ENCODE measurements around the gene RGS13.
A peak's percentile ranks its signal among the peaks of the same experiment; 100 is the strongest.
"Not testable (repeated sequence)": the region's sequence is repeated elsewhere in the genome, so short reads cannot be mapped to it uniquely, and the experiment has no call there.

RGS13 gene

DNA sequence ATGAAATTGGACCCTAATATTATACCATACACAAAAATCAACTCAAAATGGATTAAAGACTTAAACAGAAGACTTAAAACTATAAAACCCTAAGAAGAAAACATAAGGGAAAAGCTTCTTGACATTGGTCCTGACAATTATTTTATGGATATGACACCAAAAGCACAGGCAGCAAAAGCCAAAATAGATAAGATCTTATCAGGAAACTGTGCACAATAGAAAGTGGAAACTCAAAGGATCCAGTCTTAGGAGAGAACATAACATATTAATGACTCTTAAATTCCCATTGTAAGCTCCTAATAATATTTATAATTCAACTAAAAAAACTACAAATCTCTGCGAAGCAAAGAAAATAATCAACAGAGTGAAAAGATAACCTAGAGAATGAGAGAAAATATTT, 39.8 kb downstream of the RGS13 start:
- DNase-seq (ENCODE audit: low read depth, low spot score) = no peak

DNA sequence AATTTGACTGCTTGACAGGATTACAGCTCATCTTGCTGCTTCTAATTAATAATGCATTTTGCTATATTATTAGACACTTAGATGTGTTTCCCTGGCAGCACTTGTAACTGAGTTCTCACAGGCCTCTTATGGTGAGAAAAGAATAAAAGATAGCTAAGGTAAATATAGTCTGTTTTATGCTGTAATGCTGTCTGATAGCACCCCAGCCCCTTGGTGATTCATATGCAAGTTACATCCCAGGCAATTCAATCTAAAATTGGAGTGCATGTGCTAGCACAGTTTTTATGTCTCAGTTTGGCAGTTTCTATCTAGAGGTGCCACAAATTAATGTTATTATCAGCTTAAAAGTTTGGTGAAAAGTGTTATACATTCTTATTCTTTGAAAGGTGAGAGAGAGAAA, 42.2 kb downstream of the RGS13 start:
- no peak for DNase-seq (ENCODE audit: low read depth, low spot score)

DNA sequence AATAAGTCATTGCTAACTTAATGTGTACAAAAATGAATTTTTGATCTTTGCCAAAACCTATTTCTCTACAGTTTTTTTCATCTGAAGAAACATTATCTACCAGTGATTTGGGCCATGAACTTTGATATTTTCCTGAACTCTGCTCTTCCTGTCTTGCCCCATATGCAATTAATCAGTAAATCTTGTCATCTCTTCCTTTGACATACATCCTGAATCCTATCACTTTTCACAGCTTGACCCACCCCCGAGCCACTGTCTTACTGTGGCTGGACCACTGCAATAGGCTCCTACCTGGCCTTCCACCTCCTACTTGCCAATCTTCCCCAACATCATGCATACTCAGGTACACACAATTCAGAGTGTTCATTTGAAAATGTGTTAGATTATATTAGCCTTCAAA, 46.4 kb downstream of the RGS13 start:
- no peak for DNase-seq (ENCODE audit: low read depth, low spot score)

DNA sequence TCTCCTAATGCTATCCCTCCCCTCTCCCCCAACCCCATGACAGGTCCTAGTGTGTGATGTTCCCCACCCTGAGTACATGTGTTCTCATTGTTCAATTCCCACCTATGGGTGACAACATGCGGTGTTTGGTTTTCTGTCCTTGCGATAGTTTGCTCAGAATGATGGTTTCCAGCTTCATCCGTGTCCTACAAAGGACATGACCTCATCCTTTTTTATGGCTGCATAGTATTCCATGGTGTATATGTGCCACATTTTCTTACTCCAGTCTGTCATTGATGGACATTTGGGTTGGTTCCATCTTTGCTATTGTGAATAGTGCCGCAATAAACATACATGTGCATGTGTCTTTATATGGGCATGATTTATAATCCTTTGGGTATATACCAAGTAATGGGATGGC, 47.1 kb downstream of the RGS13 start:
- DNase-seq (ENCODE audit: low read depth, low spot score) = not testable (repeated sequence)

DNA sequence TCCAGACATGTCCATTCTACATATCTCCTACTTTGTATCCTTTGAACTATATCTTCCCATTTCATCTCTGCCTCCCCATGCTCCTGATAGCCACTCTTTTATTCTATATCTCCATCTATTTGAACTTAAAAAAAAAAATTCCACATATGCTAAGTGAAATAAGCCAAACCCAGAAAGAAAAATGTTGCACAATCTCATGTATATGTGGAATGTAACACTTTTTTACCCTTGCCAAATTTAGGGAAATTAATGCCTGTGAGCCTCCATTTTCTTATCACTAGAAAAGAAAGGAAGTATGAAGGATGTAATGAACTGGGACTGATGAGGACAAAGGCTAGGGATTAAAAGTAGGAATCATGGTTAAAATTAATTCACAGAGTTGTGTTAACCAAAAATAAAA, 53.5 kb downstream of the RGS13 start:
- DNase-seq (ENCODE audit: low read depth, low spot score) = no peak

DNA sequence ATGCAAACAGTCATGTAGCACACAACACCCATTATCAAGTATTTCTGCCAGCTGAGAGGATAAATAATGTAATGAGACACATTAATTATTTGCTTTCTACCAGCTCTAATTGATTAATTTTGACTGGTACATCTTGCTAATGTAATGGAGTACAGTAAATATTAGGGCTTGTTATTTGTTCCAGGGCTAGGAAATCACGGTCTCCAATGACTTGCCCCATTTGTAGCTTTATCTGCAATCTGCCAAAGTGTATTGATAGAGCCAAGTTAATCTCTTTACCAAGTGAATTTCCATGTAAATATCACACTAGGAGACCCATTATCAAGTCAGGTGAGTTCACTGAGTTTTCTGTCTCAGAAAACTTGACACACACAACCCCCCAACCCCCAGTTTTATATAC, 55.1 kb downstream of the RGS13 start:
- no peak for DNase-seq (ENCODE audit: low read depth, low spot score)

DNA sequence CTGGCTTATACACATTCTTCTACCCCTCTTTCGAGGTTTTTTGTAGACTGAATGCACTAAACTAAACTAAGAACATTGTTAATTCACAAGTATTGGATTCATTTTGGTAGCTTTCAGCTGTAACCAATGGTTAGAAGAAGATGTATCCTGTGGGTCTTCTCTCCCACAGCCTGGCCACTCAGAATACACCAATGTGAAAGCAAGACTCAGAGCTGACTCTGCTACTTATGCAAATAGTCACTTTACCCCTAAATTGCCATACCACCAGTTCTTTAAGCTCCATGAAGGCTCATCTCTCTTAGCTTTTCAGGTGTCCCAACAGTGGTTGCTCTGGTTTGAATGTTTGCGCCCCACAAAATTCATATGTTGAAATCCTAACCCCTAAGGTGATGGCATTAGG, 60.1 kb downstream of the RGS13 start:
- no peak for DNase-seq (ENCODE audit: low read depth, low spot score)

DNA sequence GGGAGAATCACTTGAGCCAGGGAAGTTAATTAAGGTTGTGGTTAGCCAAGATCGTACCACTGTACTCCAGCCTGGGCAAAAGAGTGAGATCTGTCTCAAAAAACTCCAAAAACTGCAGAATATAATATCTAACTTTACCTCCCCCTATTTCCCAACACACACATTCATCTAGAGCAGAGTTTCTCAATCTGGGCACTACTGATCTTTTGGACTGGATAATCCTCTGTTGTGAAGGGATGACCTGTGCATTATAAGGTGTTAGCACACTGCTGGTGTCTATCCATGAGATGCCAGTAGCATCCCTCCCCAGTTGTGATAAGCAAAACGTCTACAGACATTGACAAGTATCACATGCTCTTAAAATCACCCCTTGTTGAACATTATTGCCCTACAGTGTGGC, 61.8 kb downstream of the RGS13 start:
- no peak for DNase-seq (ENCODE audit: low read depth, low spot score)

DNA sequence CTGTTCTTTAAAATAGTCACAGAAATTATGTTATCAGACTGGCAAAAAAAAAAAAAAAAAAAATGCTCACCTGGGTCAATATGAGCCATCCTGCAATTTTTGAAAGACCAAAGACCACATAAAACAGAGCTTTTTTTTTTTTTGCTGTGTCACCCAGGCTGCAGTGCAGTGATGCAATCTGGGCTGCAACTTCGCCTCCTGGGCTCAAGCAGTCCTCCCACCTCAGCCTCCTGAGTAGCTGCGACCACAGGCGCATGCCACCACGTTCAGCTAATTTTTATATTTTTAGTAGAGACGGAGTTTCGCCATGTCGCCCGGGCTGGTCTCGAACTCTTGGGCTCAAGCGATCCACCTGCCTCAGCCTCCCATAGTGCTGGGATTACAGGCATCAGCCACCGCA, 62.8 kb downstream of the RGS13 start:
- DNase-seq (ENCODE audit: low read depth, low spot score) = no peak

DNA sequence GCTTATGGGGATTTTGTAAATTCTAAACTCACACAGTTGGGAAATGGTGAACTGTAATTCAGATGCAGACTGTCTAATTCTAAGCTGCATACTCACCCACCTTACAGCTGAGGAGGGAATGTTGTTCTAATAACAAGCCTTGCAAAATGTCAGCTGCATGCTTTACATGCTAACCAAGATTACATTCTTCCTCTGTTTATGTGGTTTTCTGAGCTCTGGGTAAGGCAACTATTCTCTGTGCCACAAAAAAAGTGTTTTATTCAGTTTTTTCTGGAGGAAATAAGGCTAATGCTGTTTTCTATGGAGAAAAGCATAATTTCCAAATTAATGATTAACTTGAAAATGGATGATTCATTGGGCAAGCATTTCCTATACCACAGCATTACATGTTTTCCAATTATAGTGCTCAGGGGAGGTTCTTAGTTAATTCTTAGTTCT, 64.9 kb downstream of the RGS13 start:
- peak; percentile 90 for DNase-seq (ENCODE audit: low read depth, low spot score)

DNA sequence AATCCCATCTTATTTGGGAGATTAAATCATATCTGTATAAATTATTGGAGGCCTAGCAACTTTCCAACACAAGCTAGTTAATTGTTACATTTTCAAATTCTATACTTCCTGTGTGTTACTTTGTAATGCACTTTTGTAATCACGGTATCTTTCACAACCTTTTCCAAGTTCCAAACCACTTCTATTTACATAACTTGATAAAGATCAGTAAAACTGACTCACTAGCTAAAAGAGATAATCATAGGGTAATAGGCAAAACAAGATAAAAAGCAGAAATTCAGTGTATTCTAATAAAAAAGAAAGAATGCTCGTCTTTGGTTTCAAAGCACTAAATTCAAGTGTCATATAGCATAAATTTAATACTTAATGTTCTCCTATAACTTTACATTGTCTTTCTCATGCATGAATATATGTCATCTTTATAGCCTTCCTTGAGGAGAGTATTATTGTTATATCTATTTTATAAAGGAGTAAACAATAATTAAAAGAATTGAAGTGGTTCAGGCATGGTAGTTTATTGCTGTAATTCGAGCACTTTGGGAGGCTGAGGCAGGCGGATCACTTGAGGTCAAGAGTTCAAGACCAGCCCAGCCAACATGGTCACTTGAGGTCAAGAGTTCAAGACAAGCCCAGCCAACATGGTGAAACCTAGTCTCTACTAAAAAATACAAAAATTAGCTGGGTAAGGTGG, 66.4 kb downstream of the RGS13 start:
- DNase-seq (ENCODE audit: low read depth, low spot score) = peak; percentile 55

DNA sequence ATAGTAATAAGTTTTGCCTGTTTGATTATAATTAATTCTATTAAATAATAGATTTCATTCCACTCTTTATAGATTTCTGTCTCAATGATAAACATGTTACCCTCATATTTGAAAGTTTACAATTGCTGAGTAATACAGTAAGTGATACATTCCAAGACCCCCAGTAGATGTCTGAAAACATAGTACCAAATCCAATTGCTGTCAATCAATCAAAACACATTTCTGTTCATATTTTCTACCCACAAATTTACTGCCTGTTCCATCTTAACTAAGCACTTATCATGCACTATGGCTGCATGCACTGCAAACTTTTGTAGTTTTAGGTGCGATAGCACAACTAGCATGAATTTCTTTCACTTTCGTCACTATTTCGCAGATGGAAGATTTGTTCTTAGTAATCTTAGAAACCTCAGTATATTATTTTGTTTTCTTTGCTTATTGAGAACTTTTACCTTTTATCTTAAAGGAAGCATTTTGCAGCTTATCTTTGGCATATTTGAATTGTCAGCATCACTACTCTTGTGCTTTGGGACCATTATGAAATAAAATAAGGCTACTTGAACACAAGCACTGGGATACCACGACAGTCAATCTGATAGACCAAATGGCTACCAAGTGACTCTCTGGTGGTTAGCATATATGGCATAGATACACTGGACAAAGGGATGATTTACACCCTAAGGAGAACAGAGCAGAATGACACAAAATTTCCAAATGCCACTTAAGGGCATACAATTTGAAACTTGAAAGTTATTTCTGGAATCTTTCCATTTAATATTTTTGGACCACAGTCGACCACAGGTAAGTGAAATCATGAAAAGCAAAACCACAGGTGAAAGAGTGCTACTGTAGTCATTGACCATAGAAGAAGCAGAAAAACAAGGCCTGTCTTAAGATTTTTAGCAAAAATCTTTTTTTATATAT, 67.6 kb downstream of the RGS13 start:
- no peak for DNase-seq (ENCODE audit: low read depth, low spot score)

DNA sequence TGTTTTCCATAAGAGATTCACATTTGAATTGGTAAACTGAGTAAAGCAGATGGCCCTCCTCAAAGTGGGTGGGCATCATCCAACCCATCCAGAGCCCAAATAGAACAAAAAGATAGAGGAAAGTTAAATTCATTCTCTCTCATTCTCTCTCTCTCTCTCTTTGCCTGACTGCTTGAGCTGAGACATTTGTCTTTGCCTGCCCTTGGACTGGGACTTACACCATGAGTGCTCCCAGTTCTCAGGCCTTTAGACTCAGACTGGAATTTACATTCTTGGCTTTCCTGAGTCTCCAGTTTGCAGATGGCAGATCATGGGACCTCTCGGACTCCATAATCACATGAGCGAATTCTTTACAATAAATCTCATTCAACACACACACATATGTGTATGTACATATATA, 69.6 kb downstream of the RGS13 start:
- DNase-seq (ENCODE audit: low read depth, low spot score) = no peak

DNA sequence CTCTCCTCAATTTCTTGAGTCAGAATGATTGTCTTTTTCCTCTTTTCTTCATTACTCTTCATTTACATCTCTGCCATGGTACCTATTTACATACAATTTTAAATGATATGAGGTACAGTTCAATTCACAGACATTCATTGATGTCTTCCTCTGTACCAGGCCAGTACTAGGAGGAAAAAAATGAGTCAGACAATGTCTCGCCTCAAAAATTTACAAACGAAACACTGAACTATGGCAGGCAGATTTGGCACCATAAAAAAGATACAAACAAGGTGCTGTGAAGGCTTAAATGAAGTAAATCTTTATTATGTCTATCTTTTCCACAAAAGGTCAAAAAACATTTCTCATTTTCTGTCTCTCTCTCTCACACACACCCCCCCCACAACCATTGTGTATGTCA, 71.0 kb downstream of the RGS13 start:
- peak; percentile 57 for DNase-seq (ENCODE audit: low read depth, low spot score)

DNA sequence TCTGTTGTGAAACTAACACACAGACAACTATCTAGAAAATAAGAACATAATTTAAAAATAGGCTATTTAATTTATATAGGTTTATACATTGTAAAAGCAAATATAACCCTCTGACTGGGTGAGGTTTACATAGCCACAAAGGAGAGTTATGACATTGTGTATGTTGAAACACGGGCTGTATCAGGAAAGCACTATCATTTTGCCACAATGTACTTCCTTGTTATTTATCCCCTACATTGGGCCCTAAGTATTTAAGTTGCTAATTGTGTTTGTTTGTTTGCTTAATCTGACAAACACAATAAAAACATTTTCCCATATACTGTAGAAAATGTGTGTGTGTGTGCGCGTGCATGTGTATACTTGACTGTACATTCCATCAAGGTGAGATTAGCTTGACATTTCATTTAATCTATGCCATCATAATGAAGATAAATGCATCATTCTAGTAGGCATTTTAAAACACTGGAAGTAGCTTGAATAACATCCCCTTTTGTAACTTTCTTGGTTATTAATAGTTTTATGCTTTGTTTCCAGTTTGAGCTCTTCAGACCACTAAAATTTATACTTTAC, 72.1 kb downstream of the RGS13 start:
- DNase-seq (ENCODE audit: low read depth, low spot score) = no peak

DNA sequence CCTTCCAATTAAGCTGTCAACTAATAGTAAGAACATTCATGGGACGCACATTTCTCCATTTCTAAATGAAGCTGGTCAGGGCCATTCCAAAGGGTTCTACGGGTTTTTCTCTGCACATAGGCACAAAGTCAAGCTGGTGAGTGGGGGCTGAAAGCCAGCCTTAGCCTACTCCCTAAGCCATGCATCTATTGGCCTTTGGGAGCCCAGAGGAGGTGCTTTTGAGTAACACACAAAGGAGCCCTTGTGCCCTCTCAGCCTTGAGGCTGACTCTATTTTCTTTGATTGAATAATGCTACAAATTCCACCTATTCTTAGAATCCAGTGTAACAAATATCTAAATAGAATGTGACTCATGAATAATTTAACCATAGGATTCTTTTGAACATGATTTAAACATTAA, 73.6 kb downstream of the RGS13 start:
- peak; percentile 39 for DNase-seq (ENCODE audit: low read depth, low spot score)

Data from astrocyte of the hippocampus (primary cell).